PC-3 (cell line): ENCODE measurements around the gene SPSB4.

Experiments used
- CTCF ChIP-seq: fragments of 300-600 bp; sonication (generic); conservative IDR thresholded peaks from 2 replicates; pipeline ENCODE4 v1.5.1; 2017; ENCODE audit warnings: antibody characterized with exemption, low read depth, mild to moderate bottlenecking, low read length
- EZH2phosphoT487 ChIP-seq: fragments of 300-600 bp; sonication (generic); IDR thresholded peaks from 2 replicates; pipeline ENCODE4 v1.6.1; 2018; ENCODE audit warnings: mild to moderate bottlenecking, antibody characterized with exemption, low read length, borderline replicate concordance

DNA sequence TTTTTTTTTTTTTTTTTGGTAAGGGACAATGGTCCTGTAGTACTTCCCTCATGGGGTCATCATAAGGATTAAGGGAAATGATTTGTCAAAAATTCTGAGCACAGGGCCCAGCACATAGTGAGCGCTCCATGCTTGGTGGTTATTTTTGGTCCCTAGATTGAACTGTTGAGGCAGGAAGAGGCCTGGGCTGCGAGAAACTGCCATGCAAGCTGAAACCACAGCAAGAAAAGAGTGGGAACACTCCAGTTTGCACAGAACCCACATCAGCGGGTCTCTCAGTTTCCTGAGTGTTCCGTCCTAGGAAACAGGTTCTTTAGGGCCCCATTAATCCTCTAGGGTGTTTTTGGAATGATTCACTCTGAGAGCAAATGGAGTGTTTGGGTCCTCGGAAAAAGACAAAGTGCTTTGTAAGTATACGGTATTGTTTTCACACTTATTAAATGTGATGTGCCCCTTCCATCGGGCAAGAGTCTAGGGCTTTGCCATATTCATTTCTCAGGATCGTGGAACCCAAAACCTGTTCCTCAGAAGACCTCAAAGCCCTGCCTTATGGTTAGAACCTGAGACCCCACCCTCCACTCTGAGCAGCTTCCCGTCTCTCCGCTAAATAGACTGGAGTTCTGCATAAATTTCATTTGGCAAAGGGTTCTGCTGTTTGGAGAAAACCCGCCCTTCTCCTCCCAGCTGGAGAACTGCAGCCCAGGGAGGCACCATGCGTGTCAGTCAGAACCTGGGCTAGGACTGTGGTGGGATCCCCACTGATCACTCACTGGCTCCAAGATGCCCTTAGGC, 60.4 kb downstream of the SPSB4 start:
- no peak for TF ChIP-seq EZH2phosphoT487
- TF ChIP-seq CTCF: no peak
